H1 (cell line): Measurements from ENCODE around the gene PRMT2. TPM values are rescaled to one million over a fixed set of nuclear protein-coding genes. Genes with fewer than 3 reads are reported as not detected.

Experiments
- CTCF ChIA-PET: fragments of 300-600 bp; sonication (Branson Sonifier 250); formaldehyde crosslinking; loops from one replicate; lab custom pipeline; 2021; ENCODE audit not compliant: partially characterized antibody; lab: Charles Lee
- POLR2A ChIA-PET: fragments of 300-600 bp; sonication (Branson Sonifier 250); formaldehyde crosslinking; loops from one replicate; lab custom pipeline; 2021; ENCODE audit warnings: inconsistent platforms; ENCODE audit not compliant: partially characterized antibody; lab: Charles Lee
- DNase-seq, 2 experiments: peaks; one replicate each; pipeline versions ENCODE4 v3.0.0 to v3.0.0-alpha.2; 2010 to 2022; ENCODE audit warnings: low spot score in 2 of 2, low read depth in 1 of 2, mixed read lengths in 1 of 2
- FAIRE-seq: peaks from 2 replicates; lab custom pipeline; 2011; peaks lifted over from hg19 to GRCh38; lab: Jason Lieb, UNC
- H2AFZ ChIP-seq: 2 replicates; pipeline ENCODE4 v1.8.1; 2012; ENCODE audit warnings: low read length, inconsistent platforms
- H2AK5ac ChIP-seq: 2 replicates; pipeline ENCODE4 v1.6.1; 2013; ENCODE audit warnings: low read depth, low read length
- H2BK120ac ChIP-seq: replicated peaks from 2 replicates; pipeline ENCODE3; 2013; ENCODE audit warnings: low read depth, low read length, inconsistent platforms
- H2BK12ac ChIP-seq: 2 replicates; pipeline ENCODE4 v1.6.1; 2013; ENCODE audit warnings: low read depth, low read length
- H2BK15ac ChIP-seq: 2 replicates; pipeline ENCODE4 v1.6.1; 2013; ENCODE audit warnings: low read length
- H2BK20ac ChIP-seq: 2 replicates; pipeline ENCODE4 v1.6.1; 2013; ENCODE audit warnings: low read length
- H2BK5ac ChIP-seq: 2 replicates; pipeline ENCODE4 v1.6.1; 2013; ENCODE audit warnings: low read depth, low read length
- H3K14ac ChIP-seq: 2 replicates; pipeline ENCODE4 v1.6.1; 2013; ENCODE audit warnings: inconsistent platforms; ENCODE audit not compliant: insufficient read length
- H3K18ac ChIP-seq: 2 replicates; pipeline ENCODE4 v1.6.1; 2013; ENCODE audit warnings: low read length; ENCODE audit errors: extremely low read depth
- H3K23ac ChIP-seq: 2 replicates; pipeline ENCODE4 v1.6.1; 2013; ENCODE audit warnings: inconsistent platforms; ENCODE audit not compliant: insufficient read length
- H3K23me2 ChIP-seq: 2 replicates; pipeline ENCODE4 v1.6.1; 2013; ENCODE audit warnings: low read depth, low read length
- H3K27ac ChIP-seq: 2 replicates; pipeline ENCODE4 v1.6.1; 2011; ENCODE audit warnings: low read depth, low read length, inconsistent platforms
- H3K27me3 ChIP-seq, 4 experiments: replicated peaks in 1 of 4; 1 replicate in 1 of 4; 2 replicates in 3 of 4; pipeline versions ENCODE4 v1.6.1 to v1.8.1; 2011 to 2013; ENCODE audit warnings: low read length in 3 of 4, mild to moderate bottlenecking in 3 of 4, inconsistent platforms in 2 of 4, mixed read lengths in 2 of 4, moderate library complexity in 1 of 4; ENCODE audit not compliant: control insufficient read depth in 3 of 4, insufficient read depth in 3 of 4; ENCODE audit errors: extremely low read depth in 1 of 4
- H3K36me3 ChIP-seq, 4 experiments: 2 replicates each; pipeline versions ENCODE4 v1.6.1 to v1.8.1; 2011 to 2013; ENCODE audit warnings: mild to moderate bottlenecking in 4 of 4, low read length in 3 of 4, moderate library complexity in 2 of 4, control low read depth in 1 of 4, inconsistent platforms in 1 of 4; ENCODE audit not compliant: insufficient read depth in 4 of 4, control insufficient read depth in 2 of 4
- H3K4ac ChIP-seq: replicated peaks from 2 replicates; pipeline ENCODE3; 2013; ENCODE audit warnings: low read length, low read depth, mixed read lengths, inconsistent platforms; ENCODE audit not compliant: insufficient read length
- H3K4me1 ChIP-seq, 4 experiments: replicated peaks in 1 of 4; 1 replicate in 1 of 4; 2 replicates in 3 of 4; pipeline versions ENCODE4 v1.6.1 to v1.8.1; 2011 to 2013; ENCODE audit warnings: low read length in 3 of 4, inconsistent platforms in 2 of 4, mixed read lengths in 1 of 4; ENCODE audit not compliant: insufficient read depth in 4 of 4, control insufficient read depth in 3 of 4
- H3K4me2 ChIP-seq, 2 experiments: 2 replicates each; pipeline versions ENCODE4 v1.6.1 to v1.8.1; 2011 to 2013; ENCODE audit warnings: low read depth in 2 of 2, low read length in 2 of 2, control low read depth in 1 of 2, inconsistent platforms in 1 of 2, mild to moderate bottlenecking in 1 of 2; ENCODE audit not compliant: insufficient read depth in 1 of 2
- H3K4me3 ChIP-seq, 4 experiments: fragments of 200-600, 300-600 bp in 1 of 4; sonication (generic), shearing (Covaris generic), sonication (Bioruptor Twin) in 1 of 4; 2 replicates each; pipeline versions ENCODE4 v1.5.1 to v1.8.1; 2011 to 2016; ENCODE audit warnings: low read length in 4 of 4, low read depth in 3 of 4, control low read depth in 2 of 4, inconsistent platforms in 2 of 4, mild to moderate bottlenecking in 2 of 4, mixed read lengths in 1 of 4, moderate library complexity in 1 of 4; ENCODE audit not compliant: insufficient read depth in 2 of 4; ENCODE audit errors: extremely low read depth in 1 of 4
- H3K56ac ChIP-seq: replicated peaks from 2 replicates; pipeline ENCODE3; 2013; ENCODE audit warnings: low read depth, mild to moderate bottlenecking, mixed read lengths, low read length, inconsistent platforms; ENCODE audit not compliant: insufficient read length
- H3K79me1 ChIP-seq: 2 replicates; pipeline ENCODE4 v1.6.1; 2013; ENCODE audit warnings: low read depth, low read length, control low read depth
- H3K79me2 ChIP-seq, 2 experiments: 2 replicates each; pipeline versions ENCODE4 v1.6.1 to v1.8.1; 2012 to 2013; ENCODE audit warnings: low read length in 2 of 2, mild to moderate bottlenecking in 2 of 2, inconsistent platforms in 1 of 2; ENCODE audit not compliant: insufficient read depth in 2 of 2, control insufficient read depth in 1 of 2
- H3K9ac ChIP-seq, 4 experiments: replicated peaks in 1 of 4; 1 replicate in 1 of 4; 2 replicates in 3 of 4; pipeline versions ENCODE4 v1.6.1 to v1.8.1; 2011 to 2013; ENCODE audit warnings: low read depth in 3 of 4, low read length in 3 of 4, control low read depth in 2 of 4, mild to moderate bottlenecking in 2 of 4, moderate library complexity in 2 of 4, inconsistent platforms in 1 of 4; ENCODE audit errors: extremely low read depth in 1 of 4
- H3K9me3 ChIP-seq, 2 experiments: 2 replicates each; pipeline versions ENCODE4 v1.6.1 to v1.8.1; 2012 to 2013; ENCODE audit warnings: mild to moderate bottlenecking in 2 of 2, moderate library complexity in 2 of 2, control low read depth in 1 of 2, inconsistent platforms in 1 of 2, low read depth in 1 of 2, low read length in 1 of 2, mixed read lengths in 1 of 2; ENCODE audit not compliant: insufficient read depth in 2 of 2
- H4K20me1 ChIP-seq, 2 experiments: replicated peaks in 1 of 2; 2 replicates each; pipeline versions ENCODE3 to v1.8.1; 2011 to 2013; ENCODE audit warnings: inconsistent platforms in 2 of 2, low read length in 2 of 2, mild to moderate bottlenecking in 1 of 2; ENCODE audit not compliant: insufficient read depth in 2 of 2, control insufficient read depth in 1 of 2
- H4K5ac ChIP-seq: 2 replicates; pipeline ENCODE4 v1.6.1; 2013; ENCODE audit warnings: low read length, low read depth, mixed read lengths, inconsistent platforms; ENCODE audit not compliant: insufficient read length
- H4K8ac ChIP-seq: 2 replicates; pipeline ENCODE4 v1.8.0; 2013; ENCODE audit warnings: mild to moderate bottlenecking, moderate library complexity, low read length, inconsistent platforms; ENCODE audit not compliant: insufficient read depth; ENCODE audit errors: extremely low read depth
- H4K91ac ChIP-seq: replicated peaks from 2 replicates; pipeline ENCODE3; 2013; ENCODE audit warnings: low read length, mixed read lengths, inconsistent platforms; ENCODE audit not compliant: insufficient read length
- CHD1 ChIP-seq: IDR thresholded peaks from 2 replicates; pipeline ENCODE4 v1.6.1; 2012; ENCODE audit warnings: low read depth, low read length, improper control_type of control experiment
- CTBP2 ChIP-seq: IDR thresholded peaks from 2 replicates; pipeline ENCODE4 v1.7.0; 2011; ENCODE audit warnings: borderline replicate concordance, mild to moderate bottlenecking, moderate library complexity, mixed read lengths, low read length; ENCODE audit not compliant: insufficient read depth, insufficient read length
- GTF2F1 ChIP-seq: IDR thresholded peaks from 2 replicates; pipeline ENCODE4 v1.6.1; 2012; ENCODE audit warnings: low read depth, low read length, improper control_type of control experiment, borderline replicate concordance
- MAX ChIP-seq: IDR thresholded peaks from 2 replicates; pipeline ENCODE4 v1.6.1; 2012; ENCODE audit warnings: inconsistent platforms
- NRF1 ChIP-seq: IDR thresholded peaks from 2 replicates; pipeline ENCODE4 v1.6.1; 2011; ENCODE audit warnings: mild to moderate bottlenecking, low read depth, low read length, improper control_type of control experiment
- RFX5 ChIP-seq: IDR thresholded peaks from 2 replicates; pipeline ENCODE4 v1.6.1; 2011; ENCODE audit warnings: low read depth, low read length, improper control_type of control experiment, borderline replicate concordance
- SAP30 ChIP-seq: fragments of 300-600 bp; sonication (generic); IDR thresholded peaks from 2 replicates; pipeline ENCODE4 v1.7.1; 2012; ENCODE audit warnings: low read length, moderate library complexity, mild to moderate bottlenecking, inconsistent platforms; ENCODE audit not compliant: insufficient read depth, insufficient replicate concordance
- SP2 ChIP-seq: IDR thresholded peaks from 2 replicates; pipeline ENCODE4 v1.6.1; 2012; ENCODE audit warnings: mild to moderate bottlenecking, low read length, inconsistent platforms
- TAF7 ChIP-seq: optimal IDR thresholded peaks from 2 replicates; pipeline ENCODE3; 2011; ENCODE audit warnings: low read depth, mild to moderate bottlenecking, inconsistent platforms, low read length, moderate library complexity, borderline replicate concordance
- ZNF274 ChIP-seq: IDR thresholded peaks from 2 replicates; pipeline ENCODE4 v1.7.0; 2012; ENCODE audit warnings: low read length, borderline replicate concordance; ENCODE audit errors: extremely low read depth
- WGBS, 2 experiments: shearing (Covaris generic) in 1 of 2; methylation state at CpG; one replicate each; pipeline versions ENCODE4 v1.1.6 to v1.1.7; 2013 to 2015; ENCODE audit warnings: low lambda C conversion rate in 2 of 2, mixed read lengths in 2 of 2, inconsistent platforms in 1 of 2, low coverage in 1 of 2, missing lambda C conversion rate in 1 of 2; ENCODE audit not compliant: insufficient replicate concordance in 2 of 2, insufficient coverage in 1 of 2, insufficient read length in 1 of 2; ENCODE audit errors: extremely low coverage in 1 of 2, missing lambda C conversion rate in 1 of 2; 5-methylcytosine and 5-hydroxymethylcytosine counted together
- polyA plus RNA-seq, 7 experiments: library from polyadenylated mRNA; depleted of rRNA in 3 of 7; stranded (reverse) in 5 of 7; unstranded in 2 of 7; fragments of >200 nt in 5 of 7; fragments of 200-250 nt in 2 of 7; gene quantifications; 1 replicate in 5 of 7; 2 replicates in 1 of 7; 4 replicates in 1 of 7; pipeline versions ENCODE4 v1.2.1 to v1.2.3, GENCODE V29; 2011 to 2013; ENCODE audit warnings: missing spikeins in 2 of 7, mixed read lengths in 2 of 7
- total RNA-seq: library from RNA; stranded (reverse); fragmentation: NEBNext Ultra II Directional; extraction: Animal tissue kit (Norgen Biotek cat#: 25700); gene quantifications from 2 replicates; pipeline ENCODE4 v1.2.1, GENCODE V29; 2021

Gene PRMT2
- total and polyA plus RNA-seq, 2 of the 8 experiments (the other 6 are each of a cell fraction or from before 2014, with no cell fraction given) = 45.8 to 59.2 TPM

GRCh38 chr21:46649356-46649755 lies 13.9 kb downstream of the PRMT2 start:
- H3K23me2 ChIP-seq = no peaks in the 10 kb centered on the region; the same call in 1 of the 2 replicates
- no peak overlapping the region for H4K8ac ChIP-seq
- no peak overlapping the region for H2BK5ac ChIP-seq
- peaks cover 6% of the 10 kb centered on the region for H3K79me1 ChIP-seq
- no peak overlapping the region for H4K91ac ChIP-seq
- H2BK20ac ChIP-seq = no peak overlapping the region
- no peak overlapping the region for H3K9ac ChIP-seq
- H3K79me2 ChIP-seq = no peaks in the 10 kb centered on the region
- H3K14ac ChIP-seq = no peak overlapping the region
- no peak overlapping the region for H3K27ac ChIP-seq
- no peak overlapping the region for H3K23ac ChIP-seq
- H3K9me3 ChIP-seq = no peaks in the 10 kb centered on the region
- peaks cover 2 to 66% (median 31%) of the 10 kb centered on the region in 4 experiments; a peak in 6 of 8 replicates for H3K36me3 ChIP-seq
- H3K4me3 ChIP-seq = no peak overlapping the region
- H3K4ac ChIP-seq = no peak overlapping the region
- 90% methylated on average over 19 of the region's 19 CpGs; no CpG with 5 or more reads in 1 of the 2 experiments for WGBS, 2 experiments
- H4K5ac ChIP-seq = no peak overlapping the region
- no peak overlapping the region for H2AK5ac ChIP-seq
- H2BK15ac ChIP-seq = no peak overlapping the region
- ChIA-PET POLR2A (no interaction called here), CTCF (no interaction called here)
- H3K4me1 ChIP-seq = no peaks in the 10 kb centered on the region
- H3K56ac ChIP-seq = no peak overlapping the region
- no peak overlapping the region for H2BK120ac ChIP-seq
- FAIRE-seq = no peak
- H2BK12ac ChIP-seq = no peak overlapping the region
- peaks cover 3 to 15% of the 10 kb centered on the region in 2 experiments for H4K20me1 ChIP-seq
- H3K18ac ChIP-seq = no peak overlapping the region
- no peak overlapping the region for H2AFZ ChIP-seq
- no peak overlapping the region for H3K4me2 ChIP-seq
- DNase-seq = no peak
- H3K27me3 ChIP-seq = no peaks in the 10 kb centered on the region
- no peak for TF ChIP-seq NRF1
- TF ChIP-seq SP2 = no peak
- no peak for TF ChIP-seq SAP30
- TF ChIP-seq TAF7 = no peak
- no peak for TF ChIP-seq MAX
- no peak for TF ChIP-seq CHD1
- no peak for TF ChIP-seq ZNF274
- no peak for TF ChIP-seq CTBP2
- TF ChIP-seq RFX5 = no peak
- no peak for TF ChIP-seq GTF2F1
